Activated CD4-positive, alpha-beta T cell treated with anti-CD3 and anti-CD28 coated beads for 36 hours (primary cell): Measurements from ENCODE around the gene GNAI2. TPM values are rescaled to one million over a fixed set of nuclear protein-coding genes. Genes with fewer than 3 reads are reported as not detected.

Experiments
- ATAC-seq: fragments of 200-7000 bp; cut with Tn5 transposase; one replicate; pipeline ENCODE4 v1.10.0; 2021; ENCODE audit warnings: mild to moderate bottlenecking, moderate library complexity
- CTCF ChIA-PET: fragments of 350-600 bp; sonication (Branson Sonifier 250); formaldehyde crosslinking; loops from one replicate; lab custom pipeline; 2021; ENCODE audit warnings: antibody characterized with exemption; lab: Charles Lee
- POLR2A ChIA-PET: fragments of 350-600 bp; sonication (Branson Sonifier 250); formaldehyde crosslinking; loops from one replicate; lab custom pipeline; 2021; ENCODE audit warnings: antibody characterized with exemption, inconsistent platforms; lab: Charles Lee
- DNase-seq: peaks from one replicate; pipeline ENCODE4 v3.0.0-alpha.2; 2020
- H3K27ac Mint-ChIP-seq: one replicate; pipeline ENCODE4 v1.8.0; 2021; ENCODE audit warnings: mixed read lengths
- H3K27me3 Mint-ChIP-seq: one replicate; pipeline ENCODE4 v1.8.0; 2021; ENCODE audit warnings: mixed read lengths
- H3K36me3 Mint-ChIP-seq: one replicate; pipeline ENCODE4 v1.8.0; 2021; ENCODE audit warnings: low read depth, mixed read lengths
- H3K4me1 Mint-ChIP-seq: one replicate; pipeline ENCODE4 v1.8.0; 2021; ENCODE audit warnings: mixed read lengths
- H3K4me3 Mint-ChIP-seq: one replicate; pipeline ENCODE4 v1.8.0; 2021; ENCODE audit warnings: mild to moderate bottlenecking, moderate library complexity, mixed read lengths
- H3K9me3 Mint-ChIP-seq: one replicate; pipeline ENCODE4 v1.8.0; 2021; ENCODE audit warnings: low read depth, mixed read lengths
- intact Hi-C, 2 experiments: fragments of 100-400 bp; cut with DNase I in 1 of 2; cut with micrococcal nuclease in 1 of 2; formaldehyde crosslinking; loops; one replicate each; pipeline versions ENCODE4 v1.14.2 to v1.15.1; 2022 to 2024; cut with DNase I, micrococcal nuclease
- total RNA-seq, 2 experiments: library from RNA; stranded (reverse); gene quantifications; one replicate each; pipeline ENCODE4 v1.2.3, GENCODE V29; 2021

GNAI2 gene
- total RNA-seq, 2 experiments from 2014 or later: 280 to 341 TPM

GRCh38 chr3:50289130-50289529 is 53.1 kb downstream of the GNAI2 start:
- Mint-ChIP-seq H3K27ac (no peak overlapping the region), H3K27me3 (no peaks in the 10 kb centered on the region), H3K9me3 (no peaks in the 10 kb centered on the region), H3K36me3 (peaks cover 41% of the 10 kb centered on the region), H3K4me1 (peaks cover 16% of the 10 kb centered on the region), H3K4me3 (peak overlapping the region; percentile 30)
- intact Hi-C loops: no loop called here
- ChIA-PET POLR2A (no interaction called here), CTCF (interaction anchor here (0.8 kb wide), 1 partner anchor 43 kb away, joined by 3 read pairs; no protein-coding TSS in a partner anchor)
- DNase-seq (no peak), ATAC-seq (no peak)

DNA sequence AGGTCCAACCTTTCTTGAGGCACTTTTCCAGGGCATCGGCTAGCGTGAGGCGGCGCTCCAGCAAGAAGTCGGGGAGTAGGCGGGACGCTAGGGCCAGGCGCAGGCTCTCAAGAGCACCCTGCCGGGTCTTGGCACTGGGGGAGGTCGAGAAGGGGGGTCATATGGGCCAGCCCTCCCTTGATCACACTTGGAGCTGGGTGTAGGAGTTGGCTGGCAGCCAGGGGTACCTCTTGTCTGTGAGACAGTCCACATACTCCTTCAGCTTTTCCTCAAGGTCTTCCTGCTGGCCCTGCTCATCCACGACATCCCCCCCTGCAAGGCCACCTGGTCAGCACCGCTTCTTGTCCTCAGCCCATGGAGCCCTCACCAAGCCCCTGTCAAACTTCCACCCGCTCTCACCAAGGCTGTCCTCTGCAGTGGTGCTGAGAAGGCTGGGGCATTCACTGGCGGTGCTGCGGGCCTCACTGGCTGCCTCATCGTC is 54.2 kb downstream of the GNAI2 start:
- CTCF ChIA-PET: interaction anchor here (0.5 kb wide), 1 partner anchor 70 kb away, joined by 4 read pairs; no protein-coding TSS in a partner anchor
- peaks cover 16% of the 10 kb centered on the region for H3K4me1 Mint-ChIP-seq

GRCh38 chr3:50292159-50293078 is 56.4 kb downstream of the GNAI2 start, which contains the start of gene IFRD2:
TSS of gene IFRD2 (minus strand) at chr3:50292429. CDS start at chr3:50292274, 155 bp downstream.
- ChIA-PET CTCF (interaction anchor here (0.5 to 1.8 kb wide), 13 partner anchors 9 to 513 kb away, joined by 3 to 8 read pairs (median 4); partner anchors contain the start of genes GNAI2, HYAL2 and TUSC2), POLR2A (interaction anchor here (0.6 to 1.1 kb wide), 2 partner anchors 9 to 45 kb away, joined by 3 read pairs; no protein-coding TSS in a partner anchor)
- Mint-ChIP-seq H3K27ac (peak within 1 kb of the TSS; percentile 99), H3K27me3 (no peaks in the 10 kb centered on the region), H3K36me3 (peaks cover 35% of the 10 kb centered on the region), H3K4me3 (peak within 1 kb of the TSS; percentile 88), H3K9me3 (no peaks in the 10 kb centered on the region), H3K4me1 (peaks cover 16% of the 10 kb centered on the region)
- intact Hi-C loops: loop anchor here (1.0 to 10.0 kb wide), 19 partner anchors 18 to 1093 kb away; partner anchors contain the start of genes CYB561D2 (in 2 of the 2), NPRL2 (in 2 of the 2), TMEM115 (in 2 of the 2) and CISH (in 1 of the 2)
- ATAC-seq: peak; percentile 99
- DNase-seq: peak; percentile 98

More for the DNA sequence above, 54.2 kb downstream of the GNAI2 start:
- peaks cover 41% of the 10 kb centered on the region for H3K36me3 Mint-ChIP-seq
- intact Hi-C loops: loop anchor here (5.0 to 10.0 kb wide), 2 partner anchors 565 to 878 kb away; partner anchors contain the start of genes GMPPB (in 1 of the 2), RHOA (in 1 of the 2) and TCTA (in 1 of the 2)
- no peaks in the 10 kb centered on the region for H3K27me3 Mint-ChIP-seq
- no peak for ATAC-seq
- H3K9me3 Mint-ChIP-seq: no peaks in the 10 kb centered on the region
- POLR2A ChIA-PET: interaction anchor here (0.6 kb wide), 2 partner anchors 13 to 1202 kb away, joined by 7 read pairs; no protein-coding TSS in a partner anchor
- H3K27ac Mint-ChIP-seq: no peak overlapping the region
- peak overlapping the region; percentile 88 for H3K4me3 Mint-ChIP-seq
- no peak for DNase-seq

DNA sequence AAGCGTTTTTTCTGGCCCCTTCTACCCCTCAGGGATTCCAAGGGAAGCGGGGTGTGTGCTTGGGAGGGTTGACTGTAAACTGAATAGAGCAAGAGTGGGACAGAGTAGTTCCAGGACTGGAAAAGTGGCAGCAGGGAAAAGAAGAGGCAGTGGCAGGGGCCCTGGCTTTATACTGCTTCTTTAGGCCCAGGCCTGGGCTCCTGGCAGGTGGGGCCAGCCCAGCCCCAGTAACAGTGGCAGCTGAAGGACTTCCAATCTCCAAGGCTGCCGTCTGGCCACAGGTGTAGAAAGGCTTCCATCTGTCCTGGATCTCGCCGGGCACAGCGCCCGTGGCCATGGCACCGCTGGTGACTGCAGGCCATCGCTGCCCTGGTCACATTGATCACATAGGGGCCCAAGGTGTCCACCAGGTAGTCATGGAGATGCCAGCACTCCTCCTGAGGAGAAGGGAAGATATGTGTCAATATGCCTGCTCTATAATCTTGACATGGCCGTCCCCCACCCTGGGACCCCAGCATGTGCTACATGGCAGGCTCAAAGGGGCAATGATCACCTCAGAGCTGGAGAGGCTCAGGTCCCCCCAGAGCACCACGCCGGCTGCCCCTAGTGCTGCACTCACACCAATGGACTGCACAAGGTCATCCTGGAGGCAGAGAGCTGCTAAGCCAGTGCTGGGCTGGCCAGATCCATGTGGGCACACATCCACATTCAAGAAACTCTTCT is 57.2 kb downstream of the GNAI2 start:
- ChIA-PET POLR2A (interaction anchor here (0.6 kb wide), 1 partner anchor 10 kb away, joined by 3 read pairs; no protein-coding TSS in a partner anchor), CTCF (interaction anchor here (0.5 to 1.8 kb wide), 7 partner anchors 31 to 1269 kb away, joined by 3 to 8 read pairs (median 3); partner anchors contain the start of gene GNAI2)
- Mint-ChIP-seq H3K4me1 (peaks cover 20% of the 10 kb centered on the region), H3K9me3 (no peaks in the 10 kb centered on the region), H3K36me3 (peaks cover 31% of the 10 kb centered on the region), H3K27me3 (no peaks in the 10 kb centered on the region), H3K4me3 (peak overlapping the region; percentile 88), H3K27ac (peak overlapping the region; percentile 99)
- ATAC-seq (no peak), DNase-seq (no peak)
- intact Hi-C loops: loop anchor here (2.0 to 10.0 kb wide), 4 partner anchors 318 to 881 kb away; partner anchors contain the start of genes CISH (in 1 of the 2), GMPPB (in 1 of the 2), RHOA (in 1 of the 2) and TCTA (in 1 of the 2)

GRCh38 chr3:50294089-50294488 is 58.1 kb downstream of the GNAI2 start:
- intact Hi-C loops: loop anchor here (5.0 to 10.0 kb wide), 2 partner anchors 569 to 882 kb away; partner anchors contain the start of genes GMPPB (in 1 of the 2), RHOA (in 1 of the 2) and TCTA (in 1 of the 2)
- DNase-seq (no peak), ATAC-seq (no peak)
- Mint-ChIP-seq H3K36me3 (peaks cover 23% of the 10 kb centered on the region), H3K4me3 (no peak overlapping the region), H3K27me3 (no peaks in the 10 kb centered on the region), H3K27ac (no peak overlapping the region), H3K4me1 (peaks cover 21% of the 10 kb centered on the region), H3K9me3 (no peaks in the 10 kb centered on the region)
- CTCF ChIA-PET: interaction anchor here (0.5 to 1.4 kb wide), 3 partner anchors 30 to 1270 kb away, joined by 3 read pairs; partner anchors contain the start of gene GNAI2
- POLR2A ChIA-PET: no interaction called here

DNA sequence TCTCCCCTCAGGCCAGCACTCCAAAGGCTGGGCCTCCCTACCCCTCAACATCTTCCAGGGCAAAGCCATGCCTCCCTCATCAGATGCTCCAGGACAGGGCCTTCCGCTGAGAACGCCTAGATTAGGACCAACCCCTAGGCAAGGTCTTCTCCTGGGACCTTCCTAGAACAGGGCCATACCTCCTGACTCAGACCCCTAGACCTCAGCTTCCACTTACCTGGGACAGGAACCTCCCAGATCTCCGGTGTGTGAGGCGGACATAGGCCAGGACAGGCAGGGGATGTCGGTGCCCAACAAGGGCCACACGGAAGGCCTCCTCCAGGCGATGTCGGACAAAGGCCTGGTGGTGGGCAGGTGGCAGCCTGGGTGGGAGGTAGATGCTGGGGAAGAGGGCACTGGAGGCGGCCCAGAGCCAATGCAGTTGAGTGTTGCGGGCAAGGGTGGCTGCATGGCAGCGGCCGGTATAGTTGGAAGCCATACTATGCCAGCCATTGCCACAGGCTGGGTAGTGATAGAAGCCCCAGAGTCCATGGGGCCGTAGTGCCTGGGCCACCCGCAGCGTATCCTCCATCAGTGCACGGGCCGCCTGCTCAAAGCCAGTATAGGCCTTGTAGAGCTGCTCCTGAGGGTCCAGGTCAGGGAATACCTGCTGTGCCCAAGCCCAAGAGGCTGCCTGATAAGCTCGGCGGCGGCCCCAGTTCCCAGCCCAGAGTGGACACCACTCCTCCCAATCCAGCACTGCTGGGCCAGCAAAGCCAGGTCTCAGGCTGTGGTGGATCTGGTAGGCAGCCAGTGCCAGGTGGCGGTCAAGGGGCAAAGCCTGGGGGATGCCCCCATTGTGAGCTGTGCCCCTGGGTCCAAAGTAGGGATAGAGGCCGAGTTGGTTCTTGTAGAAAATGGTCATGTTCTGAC is 58.7 kb downstream of the GNAI2 start:
- peaks cover 16% of the 10 kb centered on the region for H3K36me3 Mint-ChIP-seq

GRCh38 chr3:50295553-50296431 is 59.8 kb downstream of the GNAI2 start:
- CTCF ChIA-PET: interaction anchor here (0.8 kb wide), 1 partner anchor 21 kb away, joined by 3 read pairs; no protein-coding TSS in a partner anchor
- ATAC-seq (no peak), DNase-seq (no peak)
- Mint-ChIP-seq H3K36me3 (peaks cover 8% of the 10 kb centered on the region), H3K27ac (no peak overlapping the region), H3K9me3 (no peaks in the 10 kb centered on the region), H3K4me3 (no peak overlapping the region), H3K4me1 (peaks cover 24% of the 10 kb centered on the region), H3K27me3 (no peaks in the 10 kb centered on the region)
- intact Hi-C loops: loop anchor here (5.0 to 10.0 kb wide), 2 partner anchors 571 to 1647 kb away; partner anchors contain the start of genes GMPPB (in 1 of the 2), PARP3 (in 1 of the 2) and RRP9 (in 1 of the 2)
- POLR2A ChIA-PET: no interaction called here

More for the DNA sequence above, 58.7 kb downstream of the GNAI2 start:
- intact Hi-C loops: loop anchor here (5.0 to 10.0 kb wide), 3 partner anchors 570 to 1648 kb away; partner anchors contain the start of genes GMPPB (in 1 of the 2), PARP3 (in 1 of the 2), RHOA (in 1 of the 2) and RRP9 (in 1 of the 2)
- ChIA-PET POLR2A (no interaction called here), CTCF (interaction anchor here (1.0 to 1.4 kb wide), 2 partner anchors 29 to 59 kb away, joined by 3 read pairs; partner anchors contain the start of gene GNAI2)
- Mint-ChIP-seq H3K27ac (no peak overlapping the region), H3K4me1 (peaks cover 22% of the 10 kb centered on the region), H3K9me3 (no peaks in the 10 kb centered on the region), H3K27me3 (no peaks in the 10 kb centered on the region), H3K4me3 (no peak overlapping the region)
- ATAC-seq (no peak), DNase-seq (no peak)

DNA sequence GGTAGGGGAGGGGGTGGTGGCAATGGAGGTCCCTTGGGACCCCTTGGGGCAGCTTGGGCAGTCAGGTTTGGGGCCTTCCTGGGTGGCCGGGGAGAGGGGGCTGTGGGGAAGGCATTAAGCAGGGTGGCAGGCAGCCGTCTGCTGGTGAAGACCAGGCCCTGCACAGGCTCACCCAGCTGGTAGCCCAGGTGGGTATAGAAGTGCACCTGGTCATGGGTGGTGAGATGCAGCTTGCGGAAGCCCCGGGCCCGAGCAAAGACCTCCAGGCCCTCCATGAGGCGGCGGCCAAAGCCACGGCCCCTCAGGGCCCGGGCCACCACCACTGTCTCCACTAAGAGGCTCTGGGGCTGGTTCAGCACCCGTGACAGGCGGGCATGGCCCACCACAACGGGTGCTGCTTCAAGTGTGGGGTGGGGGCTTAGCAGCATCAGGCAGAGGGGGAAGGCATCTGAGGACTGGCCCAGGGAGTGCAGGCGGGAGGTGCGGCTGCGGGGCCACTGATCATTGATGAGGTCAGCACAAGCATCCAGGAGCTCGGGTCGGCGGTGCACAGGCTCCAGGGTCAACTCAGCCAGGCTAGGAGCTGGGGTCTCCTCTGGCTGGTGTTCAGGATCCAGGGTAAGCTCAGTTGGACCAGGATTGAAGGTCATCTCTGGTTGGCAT is 60.8 kb downstream of the GNAI2 start:
- ATAC-seq (no peak), DNase-seq (no peak)
- CTCF ChIA-PET: interaction anchor here (0.7 to 0.9 kb wide), 3 partner anchors 19 to 390 kb away, joined by 3 read pairs; no protein-coding TSS in a partner anchor
- intact Hi-C loops: loop anchor here (5.0 to 10.0 kb wide), 2 partner anchors 572 to 1645 kb away; partner anchors contain the start of genes GMPPB (in 1 of the 2), PARP3 (in 1 of the 2) and RRP9 (in 1 of the 2)
- POLR2A ChIA-PET: interaction anchor here (0.7 to 0.8 kb wide), 2 partner anchors 41 to 272 kb away, joined by 3 read pairs; partner anchors contain the start of gene HEMK1
- no peak overlapping the region for H3K27ac Mint-ChIP-seq
- no peaks in the 10 kb centered on the region for H3K27me3 Mint-ChIP-seq
- H3K4me1 Mint-ChIP-seq: peaks cover 20% of the 10 kb centered on the region
- H3K9me3 Mint-ChIP-seq: no peaks in the 10 kb centered on the region
- H3K4me3 Mint-ChIP-seq: no peak overlapping the region
- H3K36me3 Mint-ChIP-seq: peaks cover 3% of the 10 kb centered on the region
